Measurements from ENCODE around the gene GNG7. TPM values are rescaled to one million over a fixed set of nuclear protein-coding genes. Genes with fewer than 3 reads are reported as not detected.

Gene GNG7
- total and polyA plus RNA-seq, 10 of the 15 experiments (the other 5 are each of a cell fraction or from before 2014, with no cell fraction given) = 1.9 to 13.6 (median 6.5) TPM

GRCh38 chr19:2550431-2551171 lies 151.9 kb downstream of the GNG7 start:
- no peaks in the 10 kb centered on the region for H3K27me3 ChIP-seq (replicated peaks in 1 of 2; ENCODE audit: control insufficient read depth in 2 of 2, insufficient read depth in 2 of 2, low read length in 1 of 2)
- no TSS peak for BruUV-seq (replicated peaks)
- no peak overlapping the region for H2AFZ ChIP-seq (ENCODE audit: control insufficient read depth, low read depth, low read length)
- TF ChIP-seq IRF5 (IDR thresholded peaks at IDR 0.05; ENCODE audit: borderline replicate concordance) = no peak
- FAIRE-seq (no peak), ATAC-seq (no peak), DNase-seq (ENCODE audit: low read depth, low spot score) (no peak)
- in situ Hi-C loops (cut with MboI) (no loop called here), intact Hi-C loops (cut with micrococcal nuclease; ENCODE audit: unreplicated experiment) (no loop called here)
- no peaks in the 10 kb centered on the region for H4K20me1 ChIP-seq (ENCODE audit: control insufficient read depth, insufficient read depth)
- no peaks in the 10 kb centered on the region for H3K36me3 ChIP-seq (ENCODE audit: control insufficient read depth in 2 of 2, insufficient read depth in 2 of 2, low read length in 1 of 2)
- H3K9me3 ChIP-seq (replicated peaks; ENCODE audit: control insufficient read depth, insufficient read depth, low read length) = no peaks in the 10 kb centered on the region; the same call in 2 of the 3 replicates
- no peak overlapping the region for H3K4me2 ChIP-seq (ENCODE audit: control insufficient read depth, insufficient read depth)
- H3K4me1 ChIP-seq (ENCODE audit: control insufficient read depth, insufficient read depth, low read length) = peaks cover 10% of the 10 kb centered on the region
- H3K4me3 ChIP-seq = no peak overlapping the region
- SMC1A ChIA-PET (ENCODE audit: uncharacterized antibody, unreplicated experiment) = no interaction called here
- CTCF ChIA-PET = no interaction called here
- no peaks in the 10 kb centered on the region for H3K79me2 ChIP-seq (ENCODE audit: control insufficient read depth, insufficient read depth, low read length)
- no peak overlapping the region for H3K9ac ChIP-seq (ENCODE audit: control insufficient read depth, insufficient read depth, low read length)
- POLR2A ChIA-PET = interaction anchor here (0.8 kb wide), 1 partner anchor 75 kb away, joined by 4 read pairs; the partner anchor contains the start of gene GADD45B
- RAD21 ChIA-PET (ENCODE audit: unreplicated experiment) = no interaction called here
- 96% methylated on average over 20 of the region's 21 CpGs for WGBS (ENCODE audit: insufficient coverage, insufficient replicate concordance, low lambda C conversion rate, missing lambda C conversion rate)
- H3K27ac ChIP-seq (ENCODE audit: control insufficient read depth, insufficient read depth) = no peak overlapping the region

- DNase-seq (ENCODE audit: low read depth, low spot score) (no peak), FAIRE-seq (no peak), ATAC-seq (no peak)
- TF ChIP-seq ASH2L (IDR thresholded peaks at IDR 0.05; ENCODE audit: borderline replicate concordance, low read depth) (no peak), SRF (IDR thresholded peaks at IDR 0.05; ENCODE audit: low read depth in 2 of 2, low read length in 2 of 2) (no peak), TBL1XR1 (IDR thresholded peaks at IDR 0.05; ENCODE audit: low read depth, low read length) (no peak), TARDBP (IDR thresholded peaks at IDR 0.05; ENCODE audit: borderline replicate concordance) (no peak), STAT1 (conservative IDR thresholded peaks at IDR 0.05) (no peak), IKZF1 (conservative IDR thresholded peaks at IDR 0.05) (no peak), ZNF24 (IDR thresholded peaks at IDR 0.05) (no peak), RELA (IDR thresholded peaks at IDR 0.05; ENCODE audit: borderline replicate concordance, partially characterized antibody) (no peak), SP1 (IDR thresholded peaks at IDR 0.05; ENCODE audit: low read depth, low read length) (no peak)
- TF ChIP-seq, protein P1, sequence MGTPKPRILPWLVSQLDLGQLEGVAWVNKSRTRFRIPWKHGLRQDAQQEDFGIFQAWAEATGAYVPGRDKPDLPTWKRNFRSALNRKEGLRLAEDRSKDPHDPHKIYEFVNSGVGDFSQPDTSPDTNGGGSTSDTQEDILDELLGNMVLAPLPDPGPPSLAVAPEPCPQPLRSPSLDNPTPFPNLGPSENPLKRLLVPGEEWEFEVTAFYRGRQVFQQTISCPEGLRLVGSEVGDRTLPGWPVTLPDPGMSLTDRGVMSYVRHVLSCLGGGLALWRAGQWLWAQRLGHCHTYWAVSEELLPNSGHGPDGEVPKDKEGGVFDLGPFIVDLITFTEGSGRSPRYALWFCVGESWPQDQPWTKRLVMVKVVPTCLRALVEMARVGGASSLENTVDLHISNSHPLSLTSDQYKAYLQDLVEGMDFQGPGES (IDR thresholded peaks at IDR 0.05) = no peak
- TF ChIP-seq, protein P2, sequence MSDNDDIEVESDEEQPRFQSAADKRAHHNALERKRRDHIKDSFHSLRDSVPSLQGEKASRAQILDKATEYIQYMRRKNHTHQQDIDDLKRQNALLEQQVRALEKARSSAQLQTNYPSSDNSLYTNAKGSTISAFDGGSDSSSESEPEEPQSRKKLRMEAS (IDR thresholded peaks at IDR 0.05; ENCODE audit: low read depth, low read length) = no peak
- TF ChIP-seq, protein P3, sequence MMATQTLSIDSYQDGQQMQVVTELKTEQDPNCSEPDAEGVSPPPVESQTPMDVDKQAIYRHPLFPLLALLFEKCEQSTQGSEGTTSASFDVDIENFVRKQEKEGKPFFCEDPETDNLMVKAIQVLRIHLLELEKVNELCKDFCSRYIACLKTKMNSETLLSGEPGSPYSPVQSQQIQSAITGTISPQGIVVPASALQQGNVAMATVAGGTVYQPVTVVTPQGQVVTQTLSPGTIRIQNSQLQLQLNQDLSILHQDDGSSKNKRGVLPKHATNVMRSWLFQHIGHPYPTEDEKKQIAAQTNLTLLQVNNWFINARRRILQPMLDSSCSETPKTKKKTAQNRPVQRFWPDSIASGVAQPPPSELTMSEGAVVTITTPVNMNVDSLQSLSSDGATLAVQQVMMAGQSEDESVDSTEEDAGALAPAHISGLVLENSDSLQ (IDR thresholded peaks at IDR 0.05) = no peak
- H3K27ac ChIP-seq (ENCODE audit: control insufficient read depth, insufficient read depth) = no peak overlapping the region
- H3K4me2 ChIP-seq (ENCODE audit: control insufficient read depth, insufficient read depth) = no peak overlapping the region
- no peak overlapping the region for H3K9ac ChIP-seq (ENCODE audit: control insufficient read depth, insufficient read depth, low read length)
- in situ Hi-C loops (cut with MboI) (no loop called here), intact Hi-C loops (cut with micrococcal nuclease; ENCODE audit: unreplicated experiment) (no loop called here)
- ChIA-PET RAD21 (ENCODE audit: unreplicated experiment) (no interaction called here), CTCF (no interaction called here), SMC1A (ENCODE audit: uncharacterized antibody, unreplicated experiment) (no interaction called here), POLR2A (interaction anchor here (0.7 kb wide), 1 partner anchor 103 kb away, joined by 3 read pairs; no protein-coding TSS in a partner anchor)
- no peak overlapping the region for H2AFZ ChIP-seq (ENCODE audit: control insufficient read depth, low read depth, low read length)
- BruUV-seq (replicated peaks) = no TSS peak
- no peaks in the 10 kb centered on the region for H3K27me3 ChIP-seq (replicated peaks in 1 of 2; ENCODE audit: control insufficient read depth in 2 of 2, insufficient read depth in 2 of 2, low read length in 1 of 2)
- H4K20me1 ChIP-seq (ENCODE audit: control insufficient read depth, insufficient read depth) = no peaks in the 10 kb centered on the region
- WGBS (ENCODE audit: insufficient coverage, insufficient replicate concordance, low lambda C conversion rate, missing lambda C conversion rate) = 77% methylated on average over 11 of the region's 11 CpGs
- no peaks in the 10 kb centered on the region for H3K79me2 ChIP-seq (ENCODE audit: control insufficient read depth, insufficient read depth, low read length)
- H3K4me1 ChIP-seq (ENCODE audit: control insufficient read depth, insufficient read depth, low read length) = peaks cover 16% of the 10 kb centered on the region
- no peak overlapping the region for H3K4me3 ChIP-seq
- no peaks in the 10 kb centered on the region; the same call in 2 of the 3 replicates for H3K9me3 ChIP-seq (replicated peaks; ENCODE audit: control insufficient read depth, insufficient read depth, low read length)
- no peaks in the 10 kb centered on the region for H3K36me3 ChIP-seq (ENCODE audit: control insufficient read depth in 2 of 2, insufficient read depth in 2 of 2, low read length in 1 of 2)
Observed at GRCh38 chr19:2549701-2550191, 152.7 kb downstream of the GNG7 start.

Data from GM12878 (cell line).